HepG2 (cell line): Measurements from ENCODE around the gene ZNF506. TPM values are rescaled to one million over a fixed set of nuclear protein-coding genes. Genes with fewer than 3 reads are reported as not detected.

Source experiments
- ATF7 ChIP-seq, 2 experiments: fragments of 450-650 bp in 1 of 2; sonication (generic) in 1 of 2; formaldehyde crosslinking in 1 of 2; IDR thresholded peaks; 2 replicates each; pipeline versions ENCODE4 v1.4.0 to v1.6.1; 2016 to 2020; ENCODE audit warnings: antibody characterized with exemption in 1 of 2, mild to moderate bottlenecking in 1 of 2, missing genetic modification reagents in 1 of 2
- FOSL1 ChIP-seq: sonication (generic); formaldehyde crosslinking; IDR thresholded peaks from 2 replicates; pipeline ENCODE4 v1.9.0; 2021; ENCODE audit warnings: missing genetic modification reagents, borderline replicate concordance
- KDM2A ChIP-seq: sonication (generic); formaldehyde crosslinking; IDR thresholded peaks from 2 replicates; pipeline ENCODE4 v1.4.0; 2020; ENCODE audit warnings: low read depth, missing genetic modification reagents, borderline replicate concordance
- MAFG ChIP-seq: sonication (generic); formaldehyde crosslinking; IDR thresholded peaks from 2 replicates; pipeline ENCODE4 v1.5.1; 2020; ENCODE audit warnings: mild to moderate bottlenecking, missing genetic modification reagents
- MXI1 ChIP-seq: IDR thresholded peaks from 3 replicates; pipeline ENCODE4 v1.6.1; 2012; ENCODE audit warnings: low read depth, low read length, inconsistent platforms, borderline replicate concordance
- NFIB ChIP-seq: sonication (generic); formaldehyde crosslinking; IDR thresholded peaks from 2 replicates; pipeline ENCODE4 v1.9.0; 2021; ENCODE audit warnings: missing genetic modification reagents, mild to moderate bottlenecking, borderline replicate concordance
- ZBTB40 ChIP-seq, 2 experiments: fragments of 450-650 bp in 1 of 2; sonication (generic) in 1 of 2; formaldehyde crosslinking in 1 of 2; IDR thresholded peaks; 2 replicates each; pipeline versions ENCODE4 v1.6.1 to v1.8.0; 2016 to 2022; ENCODE audit warnings: antibody characterized with exemption in 1 of 2, mild to moderate bottlenecking in 1 of 2, missing genetic modification reagents in 1 of 2
- ZKSCAN5 ChIP-seq: sonication (generic); formaldehyde crosslinking; IDR thresholded peaks from 2 replicates; pipeline ENCODE4 v1.5.1; 2020; ENCODE audit warnings: mild to moderate bottlenecking, missing genetic modification reagents
- ZNF34 ChIP-seq: sonication (generic); formaldehyde crosslinking; IDR thresholded peaks from 2 replicates; pipeline ENCODE4 v1.4.0; 2020; ENCODE audit warnings: mild to moderate bottlenecking, missing genetic modification reagents, borderline replicate concordance
- ZNF460 ChIP-seq: sonication (generic); formaldehyde crosslinking; IDR thresholded peaks from 2 replicates; pipeline ENCODE4 v1.5.1; 2020; ENCODE audit warnings: missing genetic modification reagents, mild to moderate bottlenecking, borderline replicate concordance
- ZNF652 ChIP-seq: IDR thresholded peaks from 2 replicates; pipeline ENCODE4 v1.6.1; 2016; ENCODE audit warnings: low read depth, borderline replicate concordance
- ZSCAN21 ChIP-seq: sonication (generic); formaldehyde crosslinking; IDR thresholded peaks from 2 replicates; pipeline ENCODE4 v1.8.0; 2022; ENCODE audit warnings: mild to moderate bottlenecking, missing genetic modification reagents, moderate library complexity, borderline replicate concordance
- ZSCAN22 ChIP-seq: sonication (generic); formaldehyde crosslinking; IDR thresholded peaks from 2 replicates; pipeline ENCODE4 v1.4.0; 2020; ENCODE audit warnings: mild to moderate bottlenecking, missing genetic modification reagents
- polyA plus RNA-seq, 8 experiments: library from polyadenylated mRNA; depleted of rRNA in 3 of 8; stranded (reverse) in 7 of 8; unstranded in 1 of 8; fragments of >200 nt; fragmentation: Illumina TruSeq in 4 of 8; extraction: Trizol in 4 of 8; gene quantifications; 2 replicates each; pipeline versions ENCODE4 v1.2.1 to v1.2.3, GENCODE V29; 2011 to 2016; ENCODE audit warnings: low read depth in 4 of 8, missing spikeins in 1 of 8, mixed read lengths in 1 of 8; ENCODE audit not compliant: insufficient read depth in 1 of 8
- total RNA-seq, 5 experiments: library from RNA; depleted of rRNA; stranded (reverse); fragments of >200 nt; fragmentation: Illumina TruSeq; extraction: Trizol; gene quantifications; 2 replicates each; pipeline ENCODE4 v1.2.3, GENCODE V29; 2016; ENCODE audit warnings: low read depth in 1 of 5
- TF ChIP-seq, protein P1 (sequence below): sonication (generic); formaldehyde crosslinking; IDR thresholded peaks from 2 replicates; pipeline ENCODE4 v1.5.0; 2020; ENCODE audit warnings: mild to moderate bottlenecking, missing genetic modification reagents
- TF ChIP-seq, protein P2 (sequence below): sonication (generic); formaldehyde crosslinking; IDR thresholded peaks from 2 replicates; pipeline ENCODE4 v1.4.0; 2020; ENCODE audit warnings: missing genetic modification reagents

The ZNF506 gene
- total and polyA plus RNA-seq, 2 of the 13 experiments (the other 11 are each of a cell fraction or from before 2014, with no cell fraction given) = not detected

DNA sequence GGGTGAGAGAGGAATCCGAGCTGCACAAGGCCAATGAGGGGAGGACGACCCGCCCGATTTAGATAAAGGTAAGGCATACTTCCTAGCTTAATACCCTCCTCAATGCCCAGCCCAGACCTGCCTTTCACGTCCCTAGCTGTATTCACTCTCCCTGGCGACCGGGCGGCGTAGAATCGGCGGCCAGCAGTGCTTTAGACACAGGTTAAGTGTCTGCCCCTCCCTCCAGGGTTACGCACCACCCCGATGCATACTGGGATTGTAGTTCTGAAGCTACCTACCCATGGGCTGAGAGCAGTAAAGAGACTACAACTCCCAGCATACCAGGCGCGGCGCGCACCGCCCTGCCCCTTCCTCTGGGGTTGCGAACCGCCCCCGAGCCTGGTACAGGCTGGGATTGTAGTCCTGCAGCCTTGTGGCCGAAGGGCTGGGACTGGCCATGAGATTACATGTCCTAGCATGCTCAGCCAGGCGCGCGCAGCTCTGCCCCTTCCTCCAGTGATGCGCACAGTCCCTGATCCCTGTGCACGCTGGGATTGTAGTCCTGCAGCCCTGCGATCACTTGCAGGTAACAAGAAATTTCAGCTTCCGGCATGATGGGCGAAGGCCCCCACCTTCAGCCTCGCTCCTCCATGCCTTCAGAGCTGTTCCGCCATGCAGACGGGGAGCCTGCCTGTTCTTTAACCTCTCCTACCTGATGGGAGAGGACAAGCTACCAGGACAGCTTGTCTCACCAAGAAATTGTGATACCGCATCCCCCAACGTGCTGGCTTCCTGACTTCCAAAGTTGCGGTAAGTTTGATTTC is 45.1 kb downstream of the ZNF506 start (continued):
- TF ChIP-seq ZSCAN21 = peak; percentile 24; the same call in 1 of the 2 replicates
- TF ChIP-seq MAFG (CRISPR knock-in tag) = no peak
- no peak for TF ChIP-seq FOSL1 (CRISPR knock-in tag)
- no peak for TF ChIP-seq ZBTB40 (IDR thresholded peaks at IDR 0.05)
- peak; percentile 65; the same call in 1 of the 2 replicates for TF ChIP-seq ZBTB40 (CRISPR knock-in tag; IDR thresholded peaks at IDR 0.05)
- TF ChIP-seq MXI1 = peak; percentile 91; the same call in 1 of the 3 replicates
- no peak for TF ChIP-seq ZSCAN22 (CRISPR knock-in tag)
- TF ChIP-seq, protein P1, sequence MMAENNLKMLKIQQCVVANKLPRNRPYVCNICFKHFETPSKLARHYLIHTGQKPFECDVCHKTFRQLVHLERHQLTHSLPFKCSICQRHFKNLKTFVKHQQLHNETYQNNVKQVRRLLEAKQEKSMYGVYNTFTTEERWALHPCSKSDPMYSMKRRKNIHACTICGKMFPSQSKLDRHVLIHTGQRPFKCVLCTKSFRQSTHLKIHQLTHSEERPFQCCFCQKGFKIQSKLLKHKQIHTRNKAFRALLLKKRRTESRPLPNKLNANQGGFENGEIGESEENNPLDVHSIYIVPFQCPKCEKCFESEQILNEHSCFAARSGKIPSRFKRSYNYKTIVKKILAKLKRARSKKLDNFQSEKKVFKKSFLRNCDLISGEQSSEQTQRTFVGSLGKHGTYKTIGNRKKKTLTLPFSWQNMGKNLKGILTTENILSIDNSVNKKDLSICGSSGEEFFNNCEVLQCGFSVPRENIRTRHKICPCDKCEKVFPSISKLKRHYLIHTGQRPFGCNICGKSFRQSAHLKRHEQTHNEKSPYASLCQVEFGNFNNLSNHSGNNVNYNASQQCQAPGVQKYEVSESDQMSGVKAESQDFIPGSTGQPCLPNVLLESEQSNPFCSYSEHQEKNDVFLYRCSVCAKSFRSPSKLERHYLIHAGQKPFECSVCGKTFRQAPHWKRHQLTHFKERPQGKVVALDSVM (CRISPR knock-in tag) = 0 out of 2 replicates have a peak, but pooled peaks have one; percentile 15
- no peak for TF ChIP-seq ZNF460 (CRISPR knock-in tag)
- TF ChIP-seq KDM2A = peak; percentile 46; the same call in 1 of the 2 replicates
- no peak for TF ChIP-seq NFIB (CRISPR knock-in tag)
- TF ChIP-seq ATF7 (IDR thresholded peaks at IDR 0.05) = no peak
- TF ChIP-seq ATF7 (CRISPR knock-in tag; IDR thresholded peaks at IDR 0.05) = no peak
- TF ChIP-seq ZNF652 (CRISPR knock-in tag) = no peak
- TF ChIP-seq, protein P2, sequence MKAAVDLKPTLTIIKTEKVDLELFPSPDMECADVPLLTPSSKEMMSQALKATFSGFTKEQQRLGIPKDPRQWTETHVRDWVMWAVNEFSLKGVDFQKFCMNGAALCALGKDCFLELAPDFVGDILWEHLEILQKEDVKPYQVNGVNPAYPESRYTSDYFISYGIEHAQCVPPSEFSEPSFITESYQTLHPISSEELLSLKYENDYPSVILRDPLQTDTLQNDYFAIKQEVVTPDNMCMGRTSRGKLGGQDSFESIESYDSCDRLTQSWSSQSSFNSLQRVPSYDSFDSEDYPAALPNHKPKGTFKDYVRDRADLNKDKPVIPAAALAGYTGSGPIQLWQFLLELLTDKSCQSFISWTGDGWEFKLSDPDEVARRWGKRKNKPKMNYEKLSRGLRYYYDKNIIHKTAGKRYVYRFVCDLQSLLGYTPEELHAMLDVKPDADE (CRISPR knock-in tag) = no peak
- TF ChIP-seq ZNF34 (CRISPR knock-in tag) = no peak; the same call in 1 of the 2 replicates
- TF ChIP-seq ZKSCAN5 (CRISPR knock-in tag) = no peak
